ENCODE results near the gene CLOCK.

CLOCK gene

GRCh38 chr4:55540271-55540670, 6.4 kb downstream of the CLOCK start:
- no peak for DNase-seq

- no peak for DNase-seq
Measured at GRCh38 chr4:55539658-55540057, 7.1 kb downstream of the CLOCK start.

GRCh38 chr4:55538531-55538930, 8.2 kb downstream of the CLOCK start:
- no peak for DNase-seq

- no peak for DNase-seq
Measured at GRCh38 chr4:55534306-55534705, 12.4 kb downstream of the CLOCK start.

- DNase-seq: no peak
Measured at GRCh38 chr4:55530691-55531090, 16.0 kb downstream of the CLOCK start.

GRCh38 chr4:55530167-55530566, 16.5 kb downstream of the CLOCK start:
- DNase-seq: no peak

- no peak for DNase-seq
Measured at GRCh38 chr4:55528491-55528890, 18.2 kb downstream of the CLOCK start.

- no peak for DNase-seq
Measured at GRCh38 chr4:55524844-55525571, 21.7 kb downstream of the CLOCK start.

- DNase-seq: no peak
Measured at GRCh38 chr4:55518442-55518841, 28.3 kb downstream of the CLOCK start.

GRCh38 chr4:55517526-55518229, 29.0 kb downstream of the CLOCK start:
- no peak for DNase-seq

GRCh38 chr4:55512922-55513571, 33.7 kb downstream of the CLOCK start:
- no peak for DNase-seq

- no peak for DNase-seq
Measured at GRCh38 chr4:55512077-55512476, 34.6 kb downstream of the CLOCK start.

- no peak for DNase-seq
Measured at GRCh38 chr4:55510685-55511084, 36.0 kb downstream of the CLOCK start.

- DNase-seq: no peak
Measured at GRCh38 chr4:55509266-55509665, 37.4 kb downstream of the CLOCK start.

- DNase-seq: no peak
Measured at GRCh38 chr4:55507612-55508011, 39.1 kb downstream of the CLOCK start.

GRCh38 chr4:55503169-55503568, 43.5 kb downstream of the CLOCK start:
- DNase-seq: no peak

- DNase-seq: no peak
Measured at GRCh38 chr4:55500072-55500471, 46.6 kb downstream of the CLOCK start.

- DNase-seq: no peak
Measured at GRCh38 chr4:55499495-55499894, 47.2 kb downstream of the CLOCK start.

- DNase-seq: no peak
Measured at GRCh38 chr4:55498051-55498450, 48.7 kb downstream of the CLOCK start.

- no peak for DNase-seq
Measured at GRCh38 chr4:55491486-55491885, 55.2 kb downstream of the CLOCK start.

GRCh38 chr4:55488716-55489115, 58.0 kb downstream of the CLOCK start:
- DNase-seq: no peak

GRCh38 chr4:55485821-55486220, 60.9 kb downstream of the CLOCK start:
- DNase-seq: no peak

- DNase-seq: no peak
Measured at GRCh38 chr4:55483315-55483714, 63.4 kb downstream of the CLOCK start.
